Adrenal gland (tissue), 12 donors: Measurements from ENCODE around the gene DEDD. TPM values are rescaled to one million over a fixed set of nuclear protein-coding genes. Genes with fewer than 3 reads are reported as not detected.

Experiments used
- DNase-seq, 7 donors: peaks; one replicate each; pipeline ENCODE4 v3.0.0-alpha.2; 2019 to 2020
- H3K27ac ChIP-seq, 5 donors: fragments of 200-600 bp; sonication (generic) in 4 of 5; 1 replicate in 3 of 5; 2 replicates in 2 of 5; pipeline versions ENCODE4 v1.5.1 to v1.8.0; 2016 to 2020; ENCODE audit warnings: mild to moderate bottlenecking in 1 of 5
- H3K27me3 ChIP-seq: fragments of 200-600 bp; 2 replicates; pipeline ENCODE4 v1.8.0; 2021
- H3K36me3 ChIP-seq, 2 donors: fragments of 200-600 bp; replicated peaks in 1 of 2; 1 replicate in 1 of 2; 2 replicates in 1 of 2; pipeline versions ENCODE4 v1.5.1 to v1.8.0; 2018 to 2022
- H3K4me1 ChIP-seq, 2 donors: fragments of 200-600 bp; replicated peaks in 1 of 2; 1 replicate in 1 of 2; 2 replicates in 1 of 2; pipeline versions ENCODE4 v1.5.1 to v1.8.0; 2018 to 2021
- H3K4me3 ChIP-seq, 4 donors: fragments of 200-600 bp; sonication (generic) in 3 of 4; one replicate each; pipeline ENCODE4 v1.5.1; 2016 to 2018
- H3K9me3 ChIP-seq, 3 donors: fragments of 200-600 bp; sonication (generic) in 1 of 3; replicated peaks in 1 of 3; 1 replicate in 2 of 3; 2 replicates in 1 of 3; pipeline versions ENCODE4 v1.5.1 to v1.8.0; 2016 to 2021
- CTCF ChIP-seq, 6 experiments: fragments of 450-650 bp in 4 of 6; fragments of 200-600 bp in 2 of 6; sonication (generic) in 1 of 6; IDR thresholded peaks; 1 replicate in 5 of 6; 2 replicates in 1 of 6; pipeline versions ENCODE4 v1.5.1 to v1.8.0; 2016 to 2021; ENCODE audit warnings: antibody characterized with exemption in 6 of 6, mild to moderate bottlenecking in 2 of 6, moderate library complexity in 1 of 6
- POLR2A ChIP-seq, 2 donors: fragments of 450-650 bp; IDR thresholded peaks; one replicate each; pipeline ENCODE4 v1.6.1; 2017; ENCODE audit warnings: antibody characterized with exemption in 2 of 2, mild to moderate bottlenecking in 2 of 2, moderate library complexity in 1 of 2
- WGBS, 4 donors: extraction: QIAGEN DNeasy Blood & Tissue Kit in 2 of 4; methylation state at CpG; one replicate each; pipeline versions ENCODE4 v1.1.5 to v1.1.7; 2013 to 2017; 5-methylcytosine and 5-hydroxymethylcytosine counted together
- intact Hi-C, 2 donors: fragments of 100-400 bp; cut with DNase I; formaldehyde crosslinking; loops; one replicate each; pipeline versions ENCODE4 v1.14.1 to v1.15.0; 2022 to 2023
- polyA plus RNA-seq, 3 donors: library from polyadenylated mRNA; stranded (reverse); fragments of 200-250 nt in 2 of 3; fragments of 350-450 nt in 1 of 3; fragmentation: Illumina TruSeq in 1 of 3; extraction: RNeasy Lipid Tissue Mini Kit (QIAGEN cat#74804) in 1 of 3; gene quantifications; one replicate each; pipeline ENCODE4 v1.2.3, GENCODE V29; 2013 to 2014
- total RNA-seq, 9 donors: library from RNA; depleted of rRNA in 4 of 9; stranded (reverse); fragments of >200 nt in 4 of 9; fragments of 120-200 nt in 1 of 9; fragmentation: NEBNext Ultra II Directional in 1 of 9; extraction: Animal tissue kit (Norgen Biotek cat#: 25700) in 1 of 9; gene quantifications; one replicate each; pipeline versions ENCODE4 v1.1.0 to v1.2.4, GENCODE V29; 2013 to 2023
- donor health status: healthy with polysubstance abuse.
- donor health status: Bipolar disorder and iron deficiency.
- donor health status: DM: yes; HTN: yes; CAD: no.
- donor health status: DM: no; HTN: no; CAD: no.
- donor health status: DM: no; HTN: no; CAD: no.
- donor health status: DM: yes; HTN: yes; CAD: no.

Gene DEDD
- total and polyA plus RNA-seq, 12 donors = 22.0 to 38.2 (median 32.3) TPM

- H3K27ac ChIP-seq = no peak overlapping the region
- H3K9me3 ChIP-seq = no peaks in the 10 kb centered on the region
- 83 to 93% (median 86%) methylated on average over 12 of the region's 12 CpGs for WGBS, 4 donors
- H3K36me3 ChIP-seq = peaks cover 0 to 6% of the 10 kb centered on the region in 2 donors
- no peaks in the 10 kb centered on the region for H3K27me3 ChIP-seq
- H3K4me3 ChIP-seq = no peak overlapping the region
- intact Hi-C loops = no loop called here
- no peak for DNase-seq
- TF ChIP-seq POLR2A (IDR thresholded peaks at IDR 0.05) = no peak
- no peak for TF ChIP-seq CTCF (IDR thresholded peaks at IDR 0.05)
- H3K4me1 ChIP-seq = peaks cover 27 to 61% of the 10 kb centered on the region in 2 donors
Observed at GRCh38 chr1:161115132-161115711, 17.2 kb downstream of the DEDD start.

GRCh38 chr1:161114556-161114955 is 17.9 kb downstream of the DEDD start:
- no peak for DNase-seq
- H3K9me3 ChIP-seq = no peaks in the 10 kb centered on the region
- 78 to 84% (median 81%) methylated on average over 2 of the region's 2 CpGs for WGBS, 4 donors
- H3K36me3 ChIP-seq = no peaks in the 10 kb centered on the region
- H3K27ac ChIP-seq = no peak overlapping the region
- peaks cover 21 to 55% of the 10 kb centered on the region in 2 donors for H3K4me1 ChIP-seq
- no peaks in the 10 kb centered on the region for H3K27me3 ChIP-seq
- intact Hi-C loops = no loop called here
- no peak overlapping the region for H3K4me3 ChIP-seq
- TF ChIP-seq CTCF (IDR thresholded peaks at IDR 0.05) (no peak), POLR2A (IDR thresholded peaks at IDR 0.05) (no peak)

- H3K4me1 ChIP-seq = peaks cover 14 to 48% of the 10 kb centered on the region in 2 donors
- no peak overlapping the region for H3K27ac ChIP-seq
- no peaks in the 10 kb centered on the region for H3K36me3 ChIP-seq
- no peak for DNase-seq
- no peak overlapping the region for H3K4me3 ChIP-seq
- intact Hi-C loops = no loop called here
- no peaks in the 10 kb centered on the region for H3K9me3 ChIP-seq
- TF ChIP-seq CTCF (IDR thresholded peaks at IDR 0.05) (no peak), POLR2A (IDR thresholded peaks at IDR 0.05) (no peak)
- no peaks in the 10 kb centered on the region for H3K27me3 ChIP-seq
- WGBS, 4 donors = 71 to 84% (median 77%) methylated on average over 1 of the region's 1 CpG
Observed at GRCh38 chr1:161113915-161114314, 18.6 kb downstream of the DEDD start.

GRCh38 chr1:161111527-161111926 is 20.9 kb downstream of the DEDD start:
- intact Hi-C loops = no loop called here
- TF ChIP-seq CTCF (IDR thresholded peaks at IDR 0.05) = no peak
- no peak for TF ChIP-seq POLR2A (IDR thresholded peaks at IDR 0.05)

More at GRCh38 chr1:161111527-161111926, 20.9 kb downstream of the DEDD start:
- H3K9me3 ChIP-seq = no peaks in the 10 kb centered on the region
- H3K27ac ChIP-seq = no peak overlapping the region
- H3K4me1 ChIP-seq = peaks cover 6 to 37% of the 10 kb centered on the region in 2 donors
- no peak overlapping the region for H3K4me3 ChIP-seq
- H3K27me3 ChIP-seq = no peaks in the 10 kb centered on the region
- 75 to 83% (median 78%) methylated on average over 2 of the region's 2 CpGs for WGBS, 4 donors
- no peaks in the 10 kb centered on the region for H3K36me3 ChIP-seq
- DNase-seq = no peak
